Stomach (tissue), 9 donors: ENCODE data around the gene NUBPL. TPM values are rescaled to one million over a fixed set of nuclear protein-coding genes. Genes with fewer than 3 reads are reported as not detected.

ENCODE experiments used
- DNase-seq, 2 donors: peaks; one replicate each; pipeline versions ENCODE4 v3.0.0 to v3.0.0-alpha.2; 2013 to 2019
- H3K27ac ChIP-seq, 5 donors: fragments of 200-600 bp in 4 of 5; sonication (generic) in 4 of 5; one replicate each; pipeline ENCODE4 v1.5.1; 2013 to 2019; ENCODE audit warnings: mild to moderate bottlenecking in 1 of 5, moderate library complexity in 1 of 5
- H3K27me3 ChIP-seq, 3 donors: fragments of 200-600 bp; sonication (generic); one replicate each; pipeline ENCODE4 v1.5.1; 2017 to 2019; ENCODE audit warnings: mixed run types in 1 of 3
- H3K36me3 ChIP-seq, 4 donors: fragments of 200-600 bp; sonication (generic); 1 replicate in 3 of 4; 2 replicates in 1 of 4; pipeline ENCODE4 v1.5.1; 2016 to 2019
- H3K4me1 ChIP-seq, 4 donors: fragments of 200-600 bp; sonication (generic); one replicate each; pipeline ENCODE4 v1.5.1; 2016 to 2019
- H3K4me3 ChIP-seq, 4 donors: fragments of 200-600 bp; sonication (generic) in 3 of 4; one replicate each; pipeline ENCODE4 v1.5.1; 2016 to 2019; ENCODE audit warnings: mild to moderate bottlenecking in 1 of 4
- H3K9me3 ChIP-seq, 4 donors: fragments of 200-600 bp; sonication (generic); one replicate each; pipeline ENCODE4 v1.5.1; 2016 to 2019
- CTCF ChIP-seq, 7 experiments: fragments of 450-650 bp in 4 of 7; fragments of 200-600 bp in 3 of 7; sonication (generic) in 3 of 7; IDR thresholded peaks; one replicate each; pipeline ENCODE4 v1.5.1; 2016 to 2019; ENCODE audit warnings: antibody characterized with exemption in 7 of 7, control low read depth in 2 of 7, mild to moderate bottlenecking in 1 of 7
- EP300 ChIP-seq: sonication (generic); formaldehyde crosslinking; IDR thresholded peaks from one replicate; pipeline ENCODE4 v1.6.1; 2017; ENCODE audit warnings: antibody characterized with exemption
- POLR2A ChIP-seq, 4 donors: fragments of 450-650 bp; IDR thresholded peaks; one replicate each; pipeline ENCODE4 v1.6.1; 2016; ENCODE audit warnings: antibody characterized with exemption in 4 of 4, control low read depth in 2 of 4, mild to moderate bottlenecking in 1 of 4, moderate library complexity in 1 of 4
- POLR2AphosphoS5 ChIP-seq, 3 donors: sonication (generic); formaldehyde crosslinking; IDR thresholded peaks; one replicate each; pipeline ENCODE4 v1.6.1; 2016; ENCODE audit warnings: antibody characterized with exemption in 3 of 3
- WGBS, 5 donors: extraction: QIAGEN DNeasy Blood & Tissue Kit in 3 of 5; methylation state at CpG; one replicate each; pipeline versions ENCODE4 v1.1.5 to v1.1.7; 2013 to 2018; 5-methylcytosine and 5-hydroxymethylcytosine counted together
- intact Hi-C: fragments of 100-400 bp; cut with DNase I; formaldehyde crosslinking; loops from one replicate; pipeline ENCODE4 v1.15.1; 2023; ENCODE audit warnings: low total_unique reads
- polyA plus RNA-seq, 3 donors: library from polyadenylated mRNA; stranded (reverse); fragments of 200-250 nt; gene quantifications; one replicate each; pipeline ENCODE4 v1.2.3, GENCODE V29; 2013
- total RNA-seq, 5 donors: library from RNA; depleted of rRNA; stranded (reverse); fragments of >200 nt; gene quantifications; one replicate each; pipeline versions ENCODE4 v1.1.0 to v1.2.3, GENCODE V29; 2014 to 2016
- donor health status: healthy with polysubstance abuse.
- donor health status: Bipolar disorder and iron deficiency.
- donor health status: healthy.

Gene NUBPL
- total and polyA plus RNA-seq, 8 donors: 0.58 to 25.7 (median 5.0) TPM

GRCh38 chr14:31718985-31719384 lies 157.8 kb downstream of the NUBPL start:
- Histone ChIP-seq H3K4me3 (no peak overlapping the region), H3K9me3 (peaks cover 0 to 4% (median 0%) of the 10 kb centered on the region in 4 donors), H3K4me1 (no peaks in the 10 kb centered on the region), H3K27me3 (no peaks in the 10 kb centered on the region), H3K27ac (no peak overlapping the region), H3K36me3 (peaks cover 0 to 5% (median 0%) of the 10 kb centered on the region in 4 donors)
- WGBS, 5 donors: 91 to 98% (median 94%) methylated on average over 5 of the region's 5 CpGs
- TF ChIP-seq POLR2AphosphoS5 (IDR thresholded peaks at IDR 0.05): no peak
- TF ChIP-seq POLR2A (IDR thresholded peaks at IDR 0.05): no peak
- TF ChIP-seq EP300: no peak
- no peak for TF ChIP-seq CTCF (IDR thresholded peaks at IDR 0.05)
- no peak for DNase-seq
- intact Hi-C loops: no loop called here

- Histone ChIP-seq H3K27me3 (no peaks in the 10 kb centered on the region), H3K9me3 (peaks cover 0 to 13% (median 7%) of the 10 kb centered on the region in 4 donors), H3K4me1 (no peaks in the 10 kb centered on the region), H3K36me3 (peaks cover 0 to 10% (median 4%) of the 10 kb centered on the region in 4 donors), H3K27ac (no peak overlapping the region), H3K4me3 (no peak overlapping the region)
- intact Hi-C loops: no loop called here
- TF ChIP-seq POLR2AphosphoS5 (IDR thresholded peaks at IDR 0.05) (no peak), POLR2A (IDR thresholded peaks at IDR 0.05) (no peak), EP300 (no peak), CTCF (IDR thresholded peaks at IDR 0.05) (no peak)
- DNase-seq: no peak
These were observed 165.1 kb downstream of the NUBPL start for GRCh38 chr14:31726337-31726736.

- H3K27ac ChIP-seq: no peak overlapping the region
- H3K4me1 ChIP-seq: no peaks in the 10 kb centered on the region
- DNase-seq: no peak
- peaks cover 0 to 15% (median 5%) of the 10 kb centered on the region in 4 donors for H3K36me3 ChIP-seq
- intact Hi-C loops: no loop called here
- TF ChIP-seq POLR2A (IDR thresholded peaks at IDR 0.05) (no peak), CTCF (IDR thresholded peaks at IDR 0.05) (no peak), EP300 (no peak), POLR2AphosphoS5 (IDR thresholded peaks at IDR 0.05) (no peak)
- no peak overlapping the region for H3K4me3 ChIP-seq
- peaks cover 0 to 14% (median 8%) of the 10 kb centered on the region in 4 donors for H3K9me3 ChIP-seq
- no peaks in the 10 kb centered on the region for H3K27me3 ChIP-seq
These were observed 166.6 kb downstream of the NUBPL start for GRCh38 chr14:31727797-31728196.

- no peak overlapping the region for H3K4me3 ChIP-seq
- intact Hi-C loops: no loop called here
- no peaks in the 10 kb centered on the region for H3K36me3 ChIP-seq
- no peak overlapping the region for H3K27ac ChIP-seq
- no peaks in the 10 kb centered on the region for H3K27me3 ChIP-seq
- no peaks in the 10 kb centered on the region for H3K4me1 ChIP-seq
- no peak for DNase-seq
- 29 to 48% (median 38%) methylated on average over 1 of the region's 1 CpG for WGBS, 5 donors
- peaks cover 0 to 6% (median 4%) of the 10 kb centered on the region in 4 donors for H3K9me3 ChIP-seq
- TF ChIP-seq EP300: no peak
- TF ChIP-seq POLR2A (IDR thresholded peaks at IDR 0.05): no peak
- no peak for TF ChIP-seq CTCF (IDR thresholded peaks at IDR 0.05)
- no peak for TF ChIP-seq POLR2AphosphoS5 (IDR thresholded peaks at IDR 0.05)
These were observed 179.5 kb downstream of the NUBPL start for GRCh38 chr14:31740688-31741087.
